GM12873 (cell line): ENCODE measurements around the gene ZFAND5.

Source experiments
- CTCF ChIP-seq: IDR thresholded peaks from 2 replicates; pipeline ENCODE4 v1.5.1; 2012; ENCODE audit warnings: low read depth, mild to moderate bottlenecking, moderate library complexity, low read length, control low read depth; ENCODE audit not compliant: insufficient read depth; ENCODE audit errors: missing control alignments

Gene ZFAND5

GRCh38 chr9:72322678-72323077 is 42.3 kb downstream of the ZFAND5 start:
- TF ChIP-seq CTCF: no peak

GRCh38 chr9:72322259-72322658 is 42.7 kb downstream of the ZFAND5 start:
- TF ChIP-seq CTCF: no peak

- TF ChIP-seq CTCF: no peak
These were observed 49.3 kb downstream of the ZFAND5 start for GRCh38 chr9:72315510-72316311.

- TF ChIP-seq CTCF: no peak
These were observed 49.9 kb downstream of the ZFAND5 start for GRCh38 chr9:72315089-72315509.

- TF ChIP-seq CTCF: no peak
These were observed 51.5 kb downstream of the ZFAND5 start for GRCh38 chr9:72313507-72313906.

- no peak for TF ChIP-seq CTCF
These were observed 52.5 kb downstream of the ZFAND5 start for GRCh38 chr9:72312386-72312987.

GRCh38 chr9:72309364-72310133 is 55.5 kb downstream of the ZFAND5 start:
- no peak for TF ChIP-seq CTCF
